DMS79 treated with DMSO at 0.1 percent for 48 hours (cell line): ENCODE results near the gene ARFGEF3.
A peak's percentile ranks its signal among the peaks of the same experiment; 100 is the strongest.
"Not testable (repeated sequence)": the region's sequence is repeated elsewhere in the genome, so short reads cannot be mapped to it uniquely, and the experiment has no call there.

ENCODE experiments used
- DNase-seq: peaks from one replicate; lab custom pipeline; 2025; lab: John Stamatoyannopoulos, UW

The ARFGEF3 gene

DNA sequence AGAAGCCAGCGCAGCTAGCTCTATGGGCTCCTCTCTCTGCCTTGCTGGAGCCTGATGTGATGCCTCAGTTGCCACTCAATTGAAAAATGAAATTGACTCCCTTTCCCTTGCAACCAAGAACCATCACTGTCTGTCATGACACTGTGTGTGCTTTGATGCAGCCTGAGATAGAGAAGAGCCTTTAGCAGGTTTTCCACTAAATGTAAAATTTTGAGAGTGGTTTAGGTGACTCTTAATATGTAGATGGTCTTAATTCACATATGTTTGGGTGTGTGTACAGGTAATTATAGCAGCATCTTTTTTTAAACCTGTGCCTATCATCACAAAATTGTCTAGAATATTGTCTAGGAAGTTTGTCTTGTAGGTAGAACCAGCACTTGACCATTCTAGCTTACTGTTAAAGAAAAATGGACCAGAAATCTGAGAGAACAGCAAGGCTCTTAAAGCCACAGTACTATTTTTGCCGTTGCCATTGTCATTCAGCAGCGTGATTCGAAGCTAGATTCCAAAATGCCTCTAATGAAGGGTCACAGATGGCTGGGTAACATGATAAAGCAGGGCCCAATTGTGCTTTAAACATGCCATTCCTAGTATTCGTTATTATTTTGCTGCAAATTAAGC, 1.3 kb downstream of the ARFGEF3 start:
- DNase-seq, result peak; percentile 61

DNA sequence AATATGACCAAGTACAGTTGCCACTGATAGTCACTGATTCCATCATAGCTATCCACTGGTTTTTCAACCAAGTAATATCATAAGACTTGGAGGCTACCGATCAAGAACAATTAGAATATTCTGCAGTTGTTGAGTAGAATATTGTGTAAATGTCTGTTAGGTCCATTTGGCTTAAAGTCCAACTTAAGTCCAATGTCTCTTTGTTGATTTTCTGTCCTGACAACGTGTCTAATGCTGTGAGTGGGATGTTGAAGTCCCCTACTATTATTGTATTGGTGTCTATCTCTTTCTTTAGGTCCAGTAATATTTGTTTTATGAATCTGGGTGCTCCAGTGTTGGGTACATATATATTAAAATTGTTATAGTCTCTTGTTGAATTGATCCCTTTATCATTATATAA, 13.9 kb downstream of the ARFGEF3 start:
- DNase-seq, result no peak

DNA sequence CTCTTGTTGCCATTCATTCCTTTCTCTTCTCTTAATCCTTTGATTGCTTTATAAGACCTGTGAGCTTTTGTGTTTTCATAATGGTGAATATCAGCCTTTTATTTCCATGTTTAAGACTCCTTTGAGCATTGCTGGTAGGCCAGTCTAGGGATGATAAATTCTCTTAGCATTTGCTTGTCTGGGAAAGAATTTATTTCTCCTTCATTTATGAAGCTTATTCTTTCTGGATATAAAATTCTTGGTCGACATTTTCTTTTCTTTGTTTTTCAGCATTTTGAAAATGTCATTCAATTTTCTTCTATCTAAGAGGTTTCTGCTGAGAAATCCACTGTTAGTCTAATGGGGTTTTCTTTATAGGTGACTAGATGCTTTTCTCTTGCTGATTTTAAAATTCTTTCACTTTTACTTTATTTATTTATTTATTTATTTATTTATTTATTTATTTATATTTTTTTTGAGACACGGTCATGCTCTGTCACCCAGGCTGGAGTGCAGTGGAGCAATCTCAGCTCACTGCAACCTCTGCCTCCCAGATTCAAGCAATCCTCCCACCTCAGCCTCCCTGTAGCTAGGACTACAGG, 15.0 kb downstream of the ARFGEF3 start:
- no peak for DNase-seq

DNA sequence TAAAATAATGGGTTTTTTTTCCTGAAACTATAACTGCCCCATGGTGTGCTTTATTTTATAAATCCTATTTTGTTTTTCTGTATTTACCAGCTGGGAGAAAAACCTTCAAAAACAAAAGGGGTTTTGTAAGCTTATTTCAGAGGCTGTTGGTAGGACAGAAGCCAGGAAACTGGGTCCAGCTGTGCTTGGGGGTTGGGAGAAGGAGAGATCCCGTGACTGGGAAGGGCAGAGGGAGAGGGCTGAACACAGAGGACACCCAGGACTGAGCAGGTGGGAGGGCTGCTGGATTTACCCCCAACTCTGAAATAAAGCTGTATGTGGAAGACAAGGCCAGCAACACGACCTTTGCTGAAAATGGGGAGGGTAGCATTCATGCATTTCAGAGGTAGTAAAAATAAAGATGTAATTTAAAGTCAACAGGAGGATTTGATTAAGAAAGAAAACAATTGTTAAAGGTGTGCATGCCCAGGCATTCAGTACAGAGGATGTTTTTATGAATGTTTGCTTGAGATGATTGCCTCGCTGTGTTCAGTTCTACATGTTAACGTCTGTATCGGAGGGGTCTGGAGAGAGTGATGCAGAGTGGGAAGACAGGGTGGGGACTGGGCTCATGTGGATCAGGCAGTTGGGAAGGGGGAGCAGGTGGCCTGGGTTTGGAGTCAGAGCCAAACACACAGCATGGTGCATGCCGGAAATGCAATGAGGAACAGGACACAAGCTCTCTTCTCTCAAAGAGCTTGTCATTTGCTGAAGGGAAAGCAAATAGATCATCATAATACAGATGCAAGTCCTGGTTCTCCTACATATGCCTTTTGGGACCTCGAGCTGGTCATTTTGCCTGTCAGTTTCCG, 21.4 kb downstream of the ARFGEF3 start:
- DNase-seq, result peak; percentile 86

DNA sequence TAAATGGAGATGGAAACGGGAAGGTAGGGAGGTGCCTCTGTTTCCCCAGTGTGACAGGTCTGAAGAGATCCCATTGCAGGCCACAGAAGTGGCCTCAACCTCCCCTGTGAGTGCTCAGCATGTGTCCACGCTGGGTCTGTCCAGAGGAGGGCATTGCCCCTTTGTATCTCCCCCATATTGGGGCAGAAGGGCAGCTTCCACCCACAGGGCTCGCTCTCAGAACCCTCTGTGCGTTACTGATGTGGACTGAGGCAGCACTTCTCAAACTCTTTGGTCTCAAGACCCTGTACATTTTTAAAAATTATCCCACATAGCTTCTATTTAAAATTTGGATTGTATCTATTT, 22.0 kb downstream of the ARFGEF3 start:
- DNase-seq, result no peak

DNA sequence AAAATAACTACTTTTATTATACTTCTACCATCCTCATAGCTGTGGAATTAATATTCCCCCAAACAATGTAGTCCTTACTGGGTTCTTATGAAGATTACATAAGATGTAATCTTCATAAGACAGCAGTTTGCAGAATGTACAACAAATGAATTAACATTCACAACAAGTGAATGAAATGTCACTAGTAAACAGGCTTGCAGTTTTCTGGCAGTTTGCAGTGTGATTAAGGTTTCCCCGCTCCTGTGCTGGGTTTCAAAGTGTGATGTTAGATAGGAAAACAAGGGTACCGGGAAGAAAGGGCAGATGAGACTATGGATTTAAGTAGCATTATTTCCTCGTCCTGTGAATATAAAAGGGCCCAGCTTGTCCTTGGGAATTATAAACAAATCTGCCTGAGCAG, 22.5 kb downstream of the ARFGEF3 start:
- DNase-seq, result no peak

DNA sequence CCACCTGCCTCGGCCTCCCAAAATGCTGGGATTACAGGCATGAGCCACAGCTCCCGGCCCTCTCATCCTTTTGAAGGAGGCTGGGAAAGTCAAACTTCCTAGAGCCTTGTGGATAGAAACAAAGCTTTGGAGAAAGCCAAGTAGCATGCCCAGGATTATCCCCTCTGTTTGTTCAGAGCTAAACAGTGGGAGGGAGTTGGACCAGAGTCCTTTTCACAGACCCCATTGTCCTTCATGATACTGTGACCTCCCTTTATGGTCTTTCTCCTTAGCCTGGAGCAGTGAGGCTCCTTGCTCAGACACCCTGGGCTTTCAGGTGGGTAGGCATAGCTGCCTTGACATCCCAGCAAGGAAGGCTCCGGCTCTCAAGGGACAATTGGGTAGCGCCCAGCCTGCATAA, 25.4 kb downstream of the ARFGEF3 start:
- DNase-seq, result no peak

DNA sequence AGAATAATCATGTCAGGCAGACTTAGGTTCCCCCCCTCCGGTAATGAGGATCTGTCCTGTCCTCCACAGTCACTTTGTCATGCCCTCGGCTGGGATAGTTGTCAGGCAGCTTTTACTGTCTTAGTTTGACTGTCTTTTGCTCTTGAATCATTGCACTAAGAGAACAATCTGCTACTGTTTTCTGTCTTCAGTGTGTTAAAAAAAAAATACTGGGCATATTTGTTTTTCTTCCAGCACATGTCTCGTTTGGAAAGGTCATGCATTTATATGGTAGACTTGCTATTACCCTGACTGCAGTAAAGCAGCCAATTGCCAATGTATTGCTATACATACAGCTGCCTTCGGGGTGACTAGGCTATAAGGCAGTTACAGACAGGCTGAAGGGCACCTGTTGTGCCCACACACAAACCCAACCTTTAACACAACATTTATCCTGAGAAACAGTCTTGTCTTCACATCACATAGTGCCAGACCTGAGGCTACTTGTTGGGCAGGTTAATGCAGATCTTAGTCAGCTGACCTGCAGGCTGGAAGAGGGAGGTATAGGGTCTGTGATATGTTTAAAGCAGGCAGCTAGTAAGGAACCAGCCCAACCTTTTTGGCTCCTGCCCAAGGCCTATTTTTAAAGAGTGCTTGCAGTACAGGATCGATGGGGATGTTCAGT, 26.7 kb downstream of the ARFGEF3 start:
- DNase-seq, result peak; percentile 92

DNA sequence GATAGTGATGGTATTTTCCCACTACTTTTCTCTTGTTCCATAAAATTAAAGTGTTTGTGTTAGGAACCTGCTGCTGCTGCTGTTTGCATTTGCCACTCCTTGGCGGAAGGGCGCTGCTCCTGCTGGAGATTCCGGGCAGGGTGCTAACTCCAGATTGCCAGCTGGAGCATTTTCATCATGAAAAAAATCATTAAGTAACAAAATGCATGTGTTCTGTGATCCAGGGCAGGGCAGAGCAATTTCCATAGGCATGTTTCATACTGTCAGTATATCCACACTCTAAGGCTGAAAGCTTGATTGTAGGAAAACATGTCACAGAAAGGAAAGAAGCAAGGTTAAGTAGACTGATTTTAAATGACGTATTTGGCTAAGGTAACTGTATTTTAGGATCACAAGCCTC, 32.5 kb downstream of the ARFGEF3 start:
- DNase-seq, result no peak

DNA sequence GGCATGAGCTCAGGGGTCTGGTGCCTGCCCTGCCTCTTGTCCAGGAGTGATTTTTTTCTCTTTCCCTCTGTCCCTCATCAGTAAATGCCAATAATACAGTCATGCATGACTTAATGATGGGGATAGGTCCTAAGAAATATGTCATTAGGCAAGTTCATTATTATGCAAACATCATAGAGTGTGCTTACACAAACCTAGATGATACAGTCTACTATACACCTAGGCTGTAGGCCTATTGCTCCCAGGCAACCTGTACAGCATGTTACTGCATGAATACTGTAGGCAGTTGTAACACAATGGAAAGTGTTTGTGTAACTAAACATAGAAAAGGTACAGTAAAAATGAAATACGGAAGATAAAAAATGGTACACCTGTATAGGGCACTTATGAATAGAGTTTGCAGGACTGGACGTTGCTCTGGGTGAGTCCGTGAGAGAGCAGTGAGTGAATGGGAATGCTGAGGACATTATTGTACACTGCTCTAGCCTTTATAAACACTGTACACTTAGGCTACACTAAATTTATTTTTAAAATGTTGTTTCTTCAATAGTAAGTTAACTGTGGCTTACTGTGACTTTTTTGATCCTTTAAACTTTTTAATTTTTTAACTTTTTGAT, 34.5 kb downstream of the ARFGEF3 start:
- no peak for DNase-seq

DNA sequence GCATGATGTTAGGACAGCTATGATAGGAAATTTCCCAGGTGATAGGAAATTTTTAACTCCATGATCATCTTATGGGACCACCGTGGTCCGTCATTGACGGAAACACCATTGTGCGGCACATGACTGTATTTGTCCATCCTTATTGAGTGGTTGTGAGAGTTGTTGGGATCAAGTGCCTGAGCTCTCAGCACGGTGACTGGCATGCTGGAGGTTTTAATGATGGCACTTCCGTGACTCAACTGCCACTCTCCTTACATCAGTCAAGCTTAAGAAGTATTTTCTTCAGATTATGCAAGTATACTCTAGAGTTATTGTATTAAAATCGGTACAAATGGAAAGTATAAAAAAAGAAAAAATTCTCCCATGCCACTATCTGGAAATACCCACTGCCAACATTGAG, 35.8 kb downstream of the ARFGEF3 start:
- DNase-seq, result no peak

DNA sequence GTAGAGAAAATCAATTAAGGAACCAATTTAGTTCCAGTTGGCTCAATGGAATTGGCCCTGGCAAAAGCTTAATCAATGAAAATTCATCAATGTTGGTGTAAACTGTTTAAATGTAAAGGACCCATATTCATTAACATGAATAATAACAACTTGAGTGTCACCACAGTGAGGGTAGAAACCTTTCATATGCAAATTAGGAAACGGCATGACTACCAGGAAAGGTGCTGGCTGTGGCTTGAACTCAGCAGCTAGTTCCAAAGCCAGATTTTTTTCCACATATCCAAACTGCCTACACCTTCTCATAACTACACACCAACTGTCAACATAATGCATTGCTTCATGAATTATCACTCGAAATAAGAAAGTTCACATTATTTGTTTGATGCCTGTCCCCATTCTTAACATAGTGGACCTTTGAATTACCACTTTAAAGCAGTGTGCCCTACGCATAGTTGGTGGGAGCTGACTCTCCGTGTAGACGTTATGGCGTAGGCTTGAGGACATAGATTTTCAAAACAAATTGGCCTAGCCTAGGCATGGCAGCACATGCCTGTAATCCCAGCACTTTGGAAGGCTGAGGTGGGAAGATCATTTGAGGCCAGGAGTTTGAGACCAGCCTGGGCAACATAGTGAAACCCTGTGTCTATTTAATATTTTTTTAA, 36.8 kb downstream of the ARFGEF3 start:
- no peak for DNase-seq

DNA sequence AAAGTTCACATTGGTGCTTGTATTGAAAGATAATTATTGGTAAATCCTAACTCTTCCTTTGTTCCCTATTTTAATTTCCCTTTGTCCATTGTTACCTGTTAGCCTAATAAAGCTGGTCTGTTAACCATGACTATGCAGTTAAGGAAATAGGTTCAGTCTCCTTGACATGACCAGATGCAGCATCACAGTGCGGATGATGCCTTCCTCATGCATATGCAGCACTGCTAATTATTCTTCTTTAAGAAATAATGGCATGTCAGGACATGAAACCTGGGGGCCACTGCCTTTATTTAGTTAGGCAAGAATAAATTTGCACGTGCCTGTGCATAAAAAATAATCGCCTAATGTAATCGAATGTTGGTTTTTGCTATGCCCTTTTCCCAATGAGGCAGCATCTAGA, 40.1 kb downstream of the ARFGEF3 start:
- DNase-seq, result no peak

DNA sequence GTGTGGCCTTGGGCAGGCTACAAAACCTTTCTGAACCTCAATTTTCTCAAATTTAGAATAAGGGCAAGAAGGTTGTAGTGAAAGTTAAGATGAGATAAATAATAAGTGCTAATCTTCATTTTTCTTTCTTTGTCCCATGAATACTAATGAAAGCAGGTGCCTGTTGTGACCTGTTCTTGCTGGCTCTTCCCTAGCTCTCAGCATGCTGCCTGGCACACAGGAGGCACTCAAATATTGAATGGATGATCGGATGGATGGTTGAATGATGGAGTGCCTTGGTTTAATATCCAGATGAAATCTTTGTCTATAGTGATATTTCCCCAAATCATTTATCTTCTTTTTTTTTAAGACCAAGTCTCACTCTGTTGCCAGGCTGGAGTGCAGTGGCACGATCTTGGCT, 41.6 kb downstream of the ARFGEF3 start:
- DNase-seq, result peak; percentile 98

DNA sequence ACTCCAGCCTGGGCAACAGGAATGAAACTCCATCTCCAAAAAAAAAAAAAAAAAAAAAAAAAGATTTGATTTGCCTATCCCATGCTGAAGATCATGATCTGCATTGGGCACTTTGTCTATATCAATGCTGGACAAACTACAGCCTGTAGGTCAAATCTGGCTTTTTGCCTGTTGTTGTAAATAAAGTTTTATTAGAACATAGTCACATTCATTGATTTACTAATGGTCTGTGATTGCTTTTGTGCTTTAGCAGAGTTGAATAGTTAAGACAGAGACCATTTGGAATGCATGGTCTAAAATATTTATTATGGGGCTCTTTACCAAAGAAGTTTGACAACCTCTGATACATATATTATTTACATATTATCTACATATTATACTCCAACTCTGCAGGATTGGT, 42.6 kb downstream of the ARFGEF3 start:
- no peak for DNase-seq

DNA sequence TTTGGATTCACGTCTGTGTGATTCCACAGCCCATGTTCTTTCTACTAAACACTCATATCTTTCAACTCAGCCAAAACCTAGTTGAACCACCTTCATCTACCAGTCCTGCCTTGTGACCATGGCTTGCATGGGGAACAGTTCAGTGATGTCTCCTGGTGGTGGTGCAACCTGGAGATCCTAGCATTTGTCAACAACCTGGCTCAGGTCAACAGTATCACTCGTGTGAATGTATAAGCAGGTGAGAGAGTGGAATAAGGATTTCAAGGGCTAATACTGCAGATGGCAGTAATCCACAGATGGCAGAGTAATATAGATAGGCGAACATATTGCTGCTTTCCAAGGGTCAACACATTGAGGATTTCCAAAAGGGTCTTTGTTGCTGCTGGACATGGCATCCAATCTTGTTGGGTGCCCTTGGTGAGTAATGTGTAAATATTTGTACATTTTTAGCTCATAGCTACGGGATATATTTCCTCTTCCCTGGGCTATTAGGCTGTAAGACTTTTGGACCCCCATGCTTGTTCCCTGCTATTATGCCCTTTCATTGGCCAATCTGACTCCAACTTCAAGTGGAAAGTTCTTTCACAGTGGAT, 43.1 kb downstream of the ARFGEF3 start:
- no peak for DNase-seq

DNA sequence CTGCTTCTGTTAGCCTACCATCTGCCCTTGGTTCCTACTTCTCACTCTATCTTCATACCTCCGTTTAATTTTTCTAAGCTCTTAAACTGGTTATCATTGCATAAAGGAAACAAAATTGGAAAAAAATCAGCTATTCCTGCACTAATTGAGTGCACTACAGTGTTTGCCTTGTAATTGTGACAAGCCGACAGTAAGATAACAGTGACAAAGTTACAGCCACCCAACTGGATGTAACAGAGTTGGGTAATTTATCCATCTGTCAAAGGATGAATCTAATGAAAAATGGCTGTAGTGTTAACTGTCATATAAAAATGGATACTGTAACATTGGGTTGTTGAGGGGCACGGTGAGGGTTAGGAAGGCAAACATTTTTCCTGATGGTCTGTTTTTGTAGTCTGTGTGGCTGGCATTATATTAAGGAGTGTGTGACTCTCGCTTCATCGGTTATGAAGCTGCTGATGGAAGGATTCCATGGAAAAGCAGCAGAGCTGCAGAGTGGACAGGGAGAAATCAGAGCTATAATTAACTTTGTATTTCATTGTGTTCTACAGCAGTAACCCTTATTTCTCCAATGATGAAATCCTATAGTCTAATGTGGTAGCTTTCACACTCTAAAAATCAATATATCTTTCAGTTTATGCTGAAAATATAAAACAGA, 43.8 kb downstream of the ARFGEF3 start:
- DNase-seq, result peak; percentile 48

DNA sequence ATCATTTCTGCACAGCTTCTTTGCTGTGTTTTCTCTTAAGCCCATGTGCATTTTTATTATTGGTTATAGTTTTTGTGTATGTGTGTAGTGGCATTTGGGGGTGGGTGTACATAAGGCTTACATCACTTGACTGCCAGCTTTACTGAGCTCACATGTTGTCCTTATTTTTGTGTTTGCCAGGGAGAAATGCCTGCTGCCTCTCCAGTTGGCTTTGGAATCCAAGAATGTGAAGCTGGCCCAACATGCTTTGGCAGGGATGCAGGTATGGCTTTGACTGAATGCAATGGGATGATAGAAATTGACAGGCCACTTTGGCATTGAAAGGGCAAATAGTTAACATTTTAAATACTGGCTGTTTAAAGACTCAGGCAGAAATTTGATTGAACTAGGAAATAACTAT, 45.1 kb downstream of the ARFGEF3 start:
- DNase-seq, result no peak

DNA sequence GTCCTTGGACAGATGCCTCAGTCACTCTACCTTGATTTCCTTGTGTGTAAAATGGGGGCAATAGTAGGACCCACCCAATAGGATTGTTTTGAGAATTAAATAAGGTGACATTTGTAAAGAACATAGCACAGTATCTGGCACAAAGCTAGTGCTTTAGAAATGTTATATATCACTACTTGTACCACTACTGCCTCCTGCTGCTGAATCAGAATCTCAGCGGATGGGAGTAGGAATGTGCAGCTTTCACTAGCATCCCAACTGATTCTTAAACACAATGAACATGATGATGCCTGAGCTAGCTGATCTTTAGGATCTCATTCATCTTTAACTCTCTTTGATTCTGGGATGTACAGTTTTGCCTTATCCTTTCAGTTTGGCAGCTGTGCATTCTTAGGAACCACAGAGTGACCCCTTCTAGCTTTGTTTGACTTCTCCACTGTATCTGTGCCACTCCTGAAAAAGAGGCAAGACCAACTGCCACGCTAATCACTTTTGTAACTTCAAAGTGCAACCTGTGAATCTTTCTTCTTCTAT, 49.4 kb downstream of the ARFGEF3 start:
- no peak for DNase-seq

DNA sequence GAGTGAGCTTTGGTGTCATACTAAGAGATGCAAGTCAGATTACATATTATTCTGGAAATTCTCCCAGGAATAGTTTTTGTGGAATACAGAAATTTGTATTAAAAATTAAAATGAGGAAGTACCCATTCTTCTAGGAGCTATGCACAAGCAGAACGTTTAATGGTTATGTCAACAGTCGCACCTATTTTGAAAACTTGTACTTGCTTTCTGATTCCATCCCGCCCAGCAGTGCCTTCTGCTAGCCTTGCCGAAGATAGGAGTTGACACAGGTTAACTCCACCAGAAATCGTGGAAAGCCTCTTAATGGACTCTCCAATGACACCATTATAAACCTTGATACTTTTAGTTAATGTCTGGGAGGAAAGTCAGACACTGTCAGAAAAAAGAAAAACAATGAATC, 49.9 kb downstream of the ARFGEF3 start:
- DNase-seq, result no peak

DNA sequence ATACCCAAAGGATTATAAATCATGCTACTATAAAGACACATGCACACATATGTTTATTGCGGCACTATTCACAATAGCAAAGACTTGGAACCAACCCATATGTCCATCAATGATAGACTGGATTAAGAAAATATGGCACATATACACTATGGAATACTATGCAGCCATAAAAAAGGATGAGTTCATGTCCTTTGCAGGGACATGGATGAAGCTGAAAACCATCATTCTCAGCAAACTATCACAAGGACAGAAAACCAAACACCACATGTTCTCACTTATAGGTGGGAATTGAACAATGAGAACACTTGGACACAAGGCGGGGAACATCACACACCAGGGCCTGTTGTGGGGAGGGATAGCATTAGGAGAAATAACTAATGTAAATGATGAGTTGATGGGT, 50.8 kb downstream of the ARFGEF3 start:
- not testable (repeated sequence) for DNase-seq
